ENCODE data around the gene OLFM3.

OLFM3 gene

GRCh38 chr1:101847626-101848025 is 149.1 kb downstream of the OLFM3 start:
- Mint-ChIP-seq H3K36me3 (ENCODE audit: low read depth) (no peaks in the 10 kb centered on the region), H3K27ac (no peak overlapping the region)

GRCh38 chr1:101846820-101847219 is 149.9 kb downstream of the OLFM3 start:
- Mint-ChIP-seq H3K9me3 (no peaks in the 10 kb centered on the region), H3K4me3 (no peak overlapping the region), H3K27me3 (peaks cover 13% of the 10 kb centered on the region), H3K4me1 (ENCODE audit: low read depth) (no peaks in the 10 kb centered on the region), H3K27ac (no peak overlapping the region), H3K36me3 (ENCODE audit: low read depth) (no peaks in the 10 kb centered on the region)

More at GRCh38 chr1:101847626-101848025, 149.1 kb downstream of the OLFM3 start:
- no peaks in the 10 kb centered on the region for H3K9me3 Mint-ChIP-seq
- H3K4me1 Mint-ChIP-seq (ENCODE audit: low read depth) = no peaks in the 10 kb centered on the region
- H3K4me3 Mint-ChIP-seq = no peak overlapping the region
- H3K27me3 Mint-ChIP-seq = peaks cover 13% of the 10 kb centered on the region

DNA sequence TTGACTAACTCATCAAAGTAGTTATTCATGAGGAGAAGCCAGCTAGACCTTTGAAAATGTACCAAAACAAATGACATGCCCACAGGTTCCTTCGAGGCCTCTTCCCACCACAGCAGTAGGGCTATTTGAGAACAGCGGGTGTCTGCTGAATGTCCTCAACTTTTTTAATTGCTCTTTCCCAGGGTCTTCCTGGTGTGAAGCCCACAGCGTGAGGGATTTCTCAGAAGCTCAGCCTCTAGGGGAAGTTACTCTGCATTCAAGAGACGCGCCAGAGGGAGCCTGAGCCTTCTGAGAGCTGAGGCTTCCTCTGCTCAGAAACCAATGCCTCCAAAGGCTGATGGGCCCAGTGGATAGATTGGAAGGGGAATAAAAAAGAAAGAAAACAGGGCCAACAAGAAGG is 153.6 kb downstream of the OLFM3 start:
- no peak overlapping the region for H3K4me3 Mint-ChIP-seq
- H3K27me3 Mint-ChIP-seq = peaks cover 13% of the 10 kb centered on the region
- H3K36me3 Mint-ChIP-seq (ENCODE audit: low read depth) = no peaks in the 10 kb centered on the region
- no peaks in the 10 kb centered on the region for H3K4me1 Mint-ChIP-seq (ENCODE audit: low read depth)
- no peak overlapping the region for H3K27ac Mint-ChIP-seq
- H3K9me3 Mint-ChIP-seq = no peaks in the 10 kb centered on the region

DNA sequence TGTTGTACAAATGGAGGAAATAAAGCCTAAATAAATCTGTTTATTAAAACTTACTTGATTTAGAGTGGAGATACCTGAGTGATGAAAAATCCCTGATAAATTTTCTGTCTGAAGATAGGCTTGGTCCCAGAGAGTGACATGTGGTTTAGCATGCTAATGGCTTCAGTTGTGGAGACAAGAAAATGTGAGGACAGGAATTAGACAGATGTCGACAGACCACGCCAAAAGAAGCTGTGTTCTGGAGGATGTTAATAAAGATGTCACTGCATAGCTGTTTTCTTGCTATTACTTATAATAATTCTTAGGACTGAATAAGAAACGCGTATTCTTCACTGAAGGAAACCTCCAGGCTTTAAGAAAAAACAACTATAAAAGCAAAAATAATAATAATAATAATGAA is 154.9 kb downstream of the OLFM3 start:
- Mint-ChIP-seq H3K27ac (no peak overlapping the region), H3K4me3 (no peak overlapping the region), H3K36me3 (ENCODE audit: low read depth) (no peaks in the 10 kb centered on the region), H3K27me3 (peaks cover 12% of the 10 kb centered on the region), H3K4me1 (ENCODE audit: low read depth) (no peaks in the 10 kb centered on the region), H3K9me3 (no peaks in the 10 kb centered on the region)

DNA sequence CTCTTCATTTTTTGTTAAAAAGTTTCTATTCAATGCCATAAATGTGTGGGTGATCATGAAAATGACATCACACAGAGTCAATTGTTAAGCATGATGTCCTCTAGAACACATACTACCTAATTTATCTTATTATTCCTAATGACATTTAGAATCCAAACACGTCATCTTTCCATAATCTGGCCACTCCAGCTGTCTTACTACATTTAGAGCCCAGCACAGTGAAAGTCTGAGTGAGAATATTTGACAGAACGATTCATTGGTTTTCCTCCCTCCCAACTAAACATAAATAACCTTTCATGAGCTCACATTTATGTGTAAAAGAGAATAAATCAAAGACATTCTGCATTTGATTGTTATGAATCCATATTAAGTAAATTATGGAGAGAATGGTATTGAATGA is 160.7 kb downstream of the OLFM3 start:
- no peak overlapping the region for H3K27ac Mint-ChIP-seq
- no peak overlapping the region for H3K4me3 Mint-ChIP-seq
- no peaks in the 10 kb centered on the region for H3K4me1 Mint-ChIP-seq (ENCODE audit: low read depth)
- no peaks in the 10 kb centered on the region for H3K36me3 Mint-ChIP-seq (ENCODE audit: low read depth)
- H3K9me3 Mint-ChIP-seq = no peaks in the 10 kb centered on the region
- H3K27me3 Mint-ChIP-seq = no peaks in the 10 kb centered on the region

GRCh38 chr1:101833312-101833711 is 163.4 kb downstream of the OLFM3 start:
- Mint-ChIP-seq H3K27me3 (no peaks in the 10 kb centered on the region), H3K4me3 (no peak overlapping the region), H3K27ac (no peak overlapping the region)

GRCh38 chr1:101826416-101826815 is 170.3 kb downstream of the OLFM3 start:
- no peaks in the 10 kb centered on the region for H3K27me3 Mint-ChIP-seq
- H3K36me3 Mint-ChIP-seq (ENCODE audit: low read depth) = no peaks in the 10 kb centered on the region
- H3K9me3 Mint-ChIP-seq = no peaks in the 10 kb centered on the region
- no peaks in the 10 kb centered on the region for H3K4me1 Mint-ChIP-seq (ENCODE audit: low read depth)
- no peak overlapping the region for H3K4me3 Mint-ChIP-seq
- H3K27ac Mint-ChIP-seq = no peak overlapping the region

More at GRCh38 chr1:101833312-101833711, 163.4 kb downstream of the OLFM3 start:
- no peaks in the 10 kb centered on the region for H3K9me3 Mint-ChIP-seq
- no peaks in the 10 kb centered on the region for H3K4me1 Mint-ChIP-seq (ENCODE audit: low read depth)
- no peaks in the 10 kb centered on the region for H3K36me3 Mint-ChIP-seq (ENCODE audit: low read depth)

DNA sequence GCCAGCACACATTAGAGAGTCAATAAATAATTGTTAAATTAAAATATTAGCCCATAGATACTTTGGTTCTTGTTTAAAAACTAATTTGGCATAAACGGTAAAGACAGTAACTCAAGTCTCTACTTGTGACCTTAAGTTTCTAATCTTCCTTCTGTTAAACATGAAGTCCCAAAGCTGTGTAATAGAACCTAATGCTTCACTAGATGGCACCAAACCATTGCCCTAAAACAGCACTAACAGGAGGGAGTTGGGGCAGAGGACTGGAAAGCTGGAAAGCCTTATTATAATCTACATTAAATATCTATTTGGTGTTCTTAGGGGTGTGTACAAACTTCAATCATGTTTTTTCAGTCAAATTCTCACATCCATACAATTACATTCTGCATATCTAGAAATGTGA is 176.7 kb downstream of the OLFM3 start:
- Mint-ChIP-seq H3K27me3 (no peaks in the 10 kb centered on the region), H3K4me1 (ENCODE audit: low read depth) (no peaks in the 10 kb centered on the region), H3K27ac (no peak overlapping the region), H3K4me3 (no peak overlapping the region), H3K9me3 (no peaks in the 10 kb centered on the region), H3K36me3 (ENCODE audit: low read depth) (no peaks in the 10 kb centered on the region)

- no peak overlapping the region for H3K27ac Mint-ChIP-seq
- no peaks in the 10 kb centered on the region for H3K36me3 Mint-ChIP-seq (ENCODE audit: low read depth)
- H3K4me3 Mint-ChIP-seq = no peak overlapping the region
- H3K9me3 Mint-ChIP-seq = no peaks in the 10 kb centered on the region
- H3K4me1 Mint-ChIP-seq (ENCODE audit: low read depth) = no peaks in the 10 kb centered on the region
- H3K27me3 Mint-ChIP-seq = no peaks in the 10 kb centered on the region
Observed at GRCh38 chr1:101816262-101816661, 180.5 kb downstream of the OLFM3 start.

DNA sequence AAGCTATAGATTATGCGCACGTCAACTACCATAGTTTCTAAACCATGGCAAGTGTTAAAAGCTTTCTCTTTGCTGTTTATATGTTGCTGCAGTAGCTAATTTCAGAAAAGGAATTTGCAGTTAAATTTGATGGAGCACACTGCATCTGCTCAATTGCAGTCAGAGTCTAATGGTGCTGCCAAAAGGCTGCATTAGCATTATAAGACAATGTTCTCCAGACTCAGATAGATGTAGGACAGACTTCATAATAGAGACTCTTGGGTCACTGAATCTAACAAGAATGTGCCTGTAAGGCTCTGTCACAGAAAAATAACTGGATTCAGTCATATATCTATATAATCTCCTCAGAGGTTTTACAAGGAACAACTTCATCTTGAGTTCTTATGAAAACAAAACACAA is 198.3 kb downstream of the OLFM3 start:
- Mint-ChIP-seq H3K9me3 (no peaks in the 10 kb centered on the region), H3K4me1 (ENCODE audit: low read depth) (no peaks in the 10 kb centered on the region), H3K27ac (no peak overlapping the region), H3K4me3 (no peak overlapping the region), H3K36me3 (ENCODE audit: low read depth) (no peaks in the 10 kb centered on the region), H3K27me3 (no peaks in the 10 kb centered on the region)

- Mint-ChIP-seq H3K27me3 (no peaks in the 10 kb centered on the region), H3K27ac (no peak overlapping the region), H3K4me1 (ENCODE audit: low read depth) (no peaks in the 10 kb centered on the region), H3K9me3 (no peaks in the 10 kb centered on the region), H3K4me3 (no peak overlapping the region), H3K36me3 (ENCODE audit: low read depth) (no peaks in the 10 kb centered on the region)
Observed at GRCh38 chr1:101797722-101798121, 199.0 kb downstream of the OLFM3 start.

GRCh38 chr1:101781201-101781831 is 215.4 kb downstream of the OLFM3 start:
- Mint-ChIP-seq H3K4me1 (ENCODE audit: low read depth) (no peaks in the 10 kb centered on the region), H3K4me3 (no peak overlapping the region), H3K27me3 (no peaks in the 10 kb centered on the region), H3K36me3 (ENCODE audit: low read depth) (no peaks in the 10 kb centered on the region), H3K9me3 (no peaks in the 10 kb centered on the region), H3K27ac (no peak overlapping the region)

- H3K4me3 Mint-ChIP-seq = no peak overlapping the region
- H3K27ac Mint-ChIP-seq = no peak overlapping the region
- no peaks in the 10 kb centered on the region for H3K9me3 Mint-ChIP-seq
- no peaks in the 10 kb centered on the region for H3K36me3 Mint-ChIP-seq (ENCODE audit: low read depth)
- peaks cover 7% of the 10 kb centered on the region for H3K27me3 Mint-ChIP-seq
- H3K4me1 Mint-ChIP-seq (ENCODE audit: low read depth) = no peaks in the 10 kb centered on the region
Observed at GRCh38 chr1:101769520-101769919, 227.2 kb downstream of the OLFM3 start.

DNA sequence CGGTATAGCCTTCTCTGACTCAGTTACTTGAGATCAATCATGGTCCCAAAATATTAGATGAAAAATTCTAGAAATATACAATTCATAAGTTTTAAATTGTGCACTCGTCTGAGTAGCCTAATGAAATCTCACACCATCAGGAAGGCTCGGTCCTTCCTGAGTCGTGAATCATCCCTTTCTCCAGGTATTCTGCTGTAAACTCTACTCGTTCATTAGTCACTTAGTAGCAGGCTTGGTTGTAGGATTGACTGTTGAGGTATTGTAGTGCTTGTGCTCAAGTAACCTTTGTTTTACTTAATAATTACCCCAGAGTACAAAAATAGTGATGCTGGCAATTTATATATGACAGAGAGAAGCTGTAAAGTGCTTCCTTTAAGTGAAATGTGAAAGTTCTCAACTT is 238.7 kb downstream of the OLFM3 start:
- H3K9me3 Mint-ChIP-seq = no peaks in the 10 kb centered on the region
- no peak overlapping the region for H3K4me3 Mint-ChIP-seq
- no peaks in the 10 kb centered on the region for H3K27me3 Mint-ChIP-seq
- no peak overlapping the region for H3K27ac Mint-ChIP-seq
- no peaks in the 10 kb centered on the region for H3K36me3 Mint-ChIP-seq (ENCODE audit: low read depth)
- no peaks in the 10 kb centered on the region for H3K4me1 Mint-ChIP-seq (ENCODE audit: low read depth)

DNA sequence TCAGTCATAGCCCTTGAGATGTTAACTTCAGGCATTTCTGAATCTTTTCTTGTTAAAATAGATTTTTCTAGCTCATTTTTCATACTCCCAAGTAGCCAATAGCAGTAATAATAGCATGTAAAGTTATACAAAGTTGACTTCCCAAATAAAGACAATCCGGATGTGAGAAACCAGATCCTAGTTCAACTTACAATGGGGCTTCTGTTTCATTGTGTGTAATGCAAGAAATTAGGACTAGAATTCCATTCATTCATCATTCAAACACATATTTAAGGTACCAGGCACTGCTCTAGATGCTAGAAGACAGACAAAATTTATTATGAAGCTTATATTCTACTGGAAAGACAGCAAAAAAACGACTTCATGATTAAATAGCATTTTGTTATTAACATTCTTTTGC is 240.3 kb downstream of the OLFM3 start:
- Mint-ChIP-seq H3K27ac (no peak overlapping the region), H3K27me3 (peaks cover 3% of the 10 kb centered on the region), H3K4me1 (ENCODE audit: low read depth) (no peaks in the 10 kb centered on the region), H3K9me3 (no peaks in the 10 kb centered on the region), H3K4me3 (no peak overlapping the region), H3K36me3 (ENCODE audit: low read depth) (no peaks in the 10 kb centered on the region)

Data from stimulated activated naive CD8-positive, alpha-beta T cell treated with anti-CD3 and anti-CD28 coated beads, Interleukin-15, Interleukin-2, amounts not matched to agents 100 ng/mL and 50 ng/mL, for 24 hours (primary cell).